ENCODE measurements around the gene TBC1D22A.

DNA sequence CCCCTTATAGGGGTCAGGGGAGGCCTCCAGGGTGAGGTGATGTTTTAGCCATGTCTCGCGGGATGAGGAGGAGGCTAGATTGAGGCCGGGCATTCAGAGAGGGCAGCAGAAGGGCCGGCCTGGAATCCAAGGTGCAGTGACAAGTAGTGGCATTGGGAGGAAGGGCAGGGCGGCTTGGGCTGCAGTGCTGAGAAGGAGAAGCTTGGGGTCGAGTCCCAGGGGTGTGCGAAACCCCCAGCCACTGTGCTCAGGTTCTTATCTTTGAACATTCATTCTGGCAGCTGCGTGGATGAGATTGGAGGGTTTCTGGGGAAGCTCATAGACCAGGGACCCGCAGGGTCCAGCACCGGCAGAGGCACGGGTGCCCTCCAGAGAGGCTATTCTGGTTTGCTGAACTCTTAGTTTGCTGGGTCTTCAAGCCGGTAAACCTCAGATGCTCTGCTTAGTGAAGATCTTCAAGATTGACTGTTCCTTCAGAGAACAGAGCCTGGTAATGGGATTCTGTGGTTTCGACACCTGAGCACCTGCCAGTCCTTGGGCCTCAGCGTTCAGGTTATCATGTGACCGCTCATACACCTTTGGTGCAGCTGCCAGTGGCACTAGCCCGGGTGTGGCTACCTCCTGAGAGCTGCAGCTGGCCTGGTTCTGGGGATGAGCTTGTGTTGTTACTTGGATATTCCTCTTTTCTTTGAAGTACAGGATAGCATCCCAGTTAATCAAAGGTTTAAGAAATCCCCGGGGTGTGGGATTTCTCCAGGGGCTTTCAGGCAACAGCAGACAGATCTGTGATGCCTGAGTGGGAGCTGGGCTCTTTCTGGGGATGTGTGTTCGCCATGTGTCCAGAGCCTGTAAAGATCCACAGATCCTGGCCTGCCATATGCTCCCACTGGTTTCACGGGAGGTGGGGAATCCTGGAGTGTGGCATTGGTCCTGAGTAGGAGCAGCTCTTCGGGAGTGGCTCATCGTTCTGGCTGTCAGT is 152.8 kb downstream of the TBC1D22A start:
- no peak for TF ChIP-seq PTBP1 (IDR thresholded peaks at IDR 0.05; ENCODE audit: low read depth, low read length)
- TF ChIP-seq, protein P1, sequence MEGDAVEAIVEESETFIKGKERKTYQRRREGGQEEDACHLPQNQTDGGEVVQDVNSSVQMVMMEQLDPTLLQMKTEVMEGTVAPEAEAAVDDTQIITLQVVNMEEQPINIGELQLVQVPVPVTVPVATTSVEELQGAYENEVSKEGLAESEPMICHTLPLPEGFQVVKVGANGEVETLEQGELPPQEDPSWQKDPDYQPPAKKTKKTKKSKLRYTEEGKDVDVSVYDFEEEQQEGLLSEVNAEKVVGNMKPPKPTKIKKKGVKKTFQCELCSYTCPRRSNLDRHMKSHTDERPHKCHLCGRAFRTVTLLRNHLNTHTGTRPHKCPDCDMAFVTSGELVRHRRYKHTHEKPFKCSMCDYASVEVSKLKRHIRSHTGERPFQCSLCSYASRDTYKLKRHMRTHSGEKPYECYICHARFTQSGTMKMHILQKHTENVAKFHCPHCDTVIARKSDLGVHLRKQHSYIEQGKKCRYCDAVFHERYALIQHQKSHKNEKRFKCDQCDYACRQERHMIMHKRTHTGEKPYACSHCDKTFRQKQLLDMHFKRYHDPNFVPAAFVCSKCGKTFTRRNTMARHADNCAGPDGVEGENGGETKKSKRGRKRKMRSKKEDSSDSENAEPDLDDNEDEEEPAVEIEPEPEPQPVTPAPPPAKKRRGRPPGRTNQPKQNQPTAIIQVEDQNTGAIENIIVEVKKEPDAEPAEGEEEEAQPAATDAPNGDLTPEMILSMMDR (IDR thresholded peaks at IDR 0.05 in 2 of 3, conservative IDR thresholded peaks at IDR 0.05 in 1 of 3; ENCODE audit: insufficient read depth in 2 of 3, low read depth in 1 of 3, low read length in 3 of 3): no peak
- TF ChIP-seq, protein P2, sequence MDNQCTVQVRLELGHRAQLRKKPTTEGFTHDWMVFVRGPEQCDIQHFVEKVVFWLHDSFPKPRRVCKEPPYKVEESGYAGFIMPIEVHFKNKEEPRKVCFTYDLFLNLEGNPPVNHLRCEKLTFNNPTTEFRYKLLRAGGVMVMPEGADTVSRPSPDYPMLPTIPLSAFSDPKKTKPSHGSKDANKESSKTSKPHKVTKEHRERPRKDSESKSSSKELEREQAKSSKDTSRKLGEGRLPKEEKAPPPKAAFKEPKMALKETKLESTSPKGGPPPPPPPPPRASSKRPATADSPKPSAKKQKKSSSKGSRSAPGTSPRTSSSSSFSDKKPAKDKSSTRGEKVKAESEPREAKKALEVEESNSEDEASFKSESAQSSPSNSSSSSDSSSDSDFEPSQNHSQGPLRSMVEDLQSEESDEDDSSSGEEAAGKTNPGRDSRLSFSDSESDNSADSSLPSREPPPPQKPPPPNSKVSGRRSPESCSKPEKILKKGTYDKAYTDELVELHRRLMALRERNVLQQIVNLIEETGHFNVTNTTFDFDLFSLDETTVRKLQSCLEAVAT (IDR thresholded peaks at IDR 0.05): no peak
- no peak for TF ChIP-seq POLR3A (IDR thresholded peaks at IDR 0.05; ENCODE audit: borderline replicate concordance, extremely low read depth, insufficient read depth, insufficient read length)
- TF ChIP-seq U2AF2 (optimal IDR thresholded peaks at IDR 0.05; ENCODE audit: low read depth, low read length): no peak
- no peak for TF ChIP-seq RNF2 (IDR thresholded peaks at IDR 0.05)
- TF ChIP-seq ETV5 (CRISPR knock-in tag; IDR thresholded peaks at IDR 0.05; ENCODE audit: low read depth): no peak

Measured in K562 (cell line).